Right kidney (tissue), 9 donors: Measurements from ENCODE around the gene RNPS1.

Source experiments
- DNase-seq: peaks from one replicate; pipeline ENCODE4 v3.0.0-alpha.2; 2016
- long read RNA-seq, 8 donors: transcript quantifications; one replicate each; lab custom pipeline, GENCODE V29; 2026

The RNPS1 gene, protein sequence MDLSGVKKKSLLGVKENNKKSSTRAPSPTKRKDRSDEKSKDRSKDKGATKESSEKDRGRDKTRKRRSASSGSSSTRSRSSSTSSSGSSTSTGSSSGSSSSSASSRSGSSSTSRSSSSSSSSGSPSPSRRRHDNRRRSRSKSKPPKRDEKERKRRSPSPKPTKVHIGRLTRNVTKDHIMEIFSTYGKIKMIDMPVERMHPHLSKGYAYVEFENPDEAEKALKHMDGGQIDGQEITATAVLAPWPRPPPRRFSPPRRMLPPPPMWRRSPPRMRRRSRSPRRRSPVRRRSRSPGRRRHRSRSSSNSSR
- long read RNA-seq, donor 1, transcript RNPS1-202 (8 exons, 2,241 nt) = major isoform, 28 of 117 reads
- long read RNA-seq, donor 1, transcript RNPS1-220 (7 exons, 2,037 nt) = minor isoform, 24 of 117 reads
- long read RNA-seq, donor 1, transcript RNPS1-219 (6 exons, 1,685 nt) = minor isoform, 10 of 117 reads
- long read RNA-seq, donor 1, transcript RNPS1-217 (7 exons, 1,514 nt) = minor isoform, 11 of 117 reads
- long read RNA-seq, donor 1, partial matches to known transcripts = 28 of 117 reads
- long read RNA-seq, donor 1, other reads (novel, unspliced or antisense) = 0 of 117 reads
- long read RNA-seq, donor 2, transcript RNPS1-202 (8 exons, 2,241 nt) = minor isoform, 15 of 76 reads
- long read RNA-seq, donor 2, transcript RNPS1-217 (7 exons, 1,514 nt) = minor isoform, 9 of 76 reads
- long read RNA-seq, donor 2, transcript RNPS1-219 (6 exons, 1,685 nt) = minor isoform, 5 of 76 reads
- long read RNA-seq, donor 2, transcript RNPS1-220 (7 exons, 2,037 nt) = major isoform, 19 of 76 reads
- long read RNA-seq, donor 2, partial matches to known transcripts = 19 of 76 reads
- long read RNA-seq, donor 2, other reads (novel, unspliced or antisense) = 0 of 76 reads
- long read RNA-seq, donor 3, transcript RNPS1-217 (7 exons, 1,514 nt) = minor isoform, 5 of 55 reads
- long read RNA-seq, donor 3, transcript RNPS1-219 (6 exons, 1,685 nt) = minor isoform, 8 of 55 reads
- long read RNA-seq, donor 3, transcript RNPS1-202 (8 exons, 2,241 nt) = major isoform, 22 of 55 reads
- long read RNA-seq, donor 3, transcript RNPS1-220 (7 exons, 2,037 nt) = minor isoform, 9 of 55 reads
- long read RNA-seq, donor 3, partial matches to known transcripts = 0 of 55 reads
- long read RNA-seq, donor 3, other reads (novel, unspliced or antisense) = 0 of 55 reads
- long read RNA-seq, donor 4, transcript RNPS1-220 (7 exons, 2,037 nt) = minor isoform, 18 of 112 reads
- long read RNA-seq, donor 4, transcript RNPS1-221 (1 exons, 1,826 nt) = minor isoform, 9 of 112 reads
- long read RNA-seq, donor 4, transcript RNPS1-202 (8 exons, 2,241 nt) = major isoform, 20 of 112 reads
- long read RNA-seq, donor 4, transcript RNPS1-219 (6 exons, 1,685 nt) = minor isoform, 9 of 112 reads
- long read RNA-seq, donor 4, partial matches to known transcripts = 38 of 112 reads
- long read RNA-seq, donor 4, other reads (novel, unspliced or antisense) = 0 of 112 reads
- long read RNA-seq, donor 5, transcript RNPS1-202 (8 exons, 2,241 nt) = major isoform, 46 of 110 reads
- long read RNA-seq, donor 5, transcript RNPS1-220 (7 exons, 2,037 nt) = minor isoform, 32 of 110 reads
- long read RNA-seq, donor 5, transcript RNPS1-206 (2 exons, 2,223 nt) = minor isoform, 6 of 110 reads
- long read RNA-seq, donor 5, transcript RNPS1-203 (8 exons, 2,069 nt) = minor isoform, 8 of 110 reads
- long read RNA-seq, donor 5, partial matches to known transcripts = 5 of 110 reads
- long read RNA-seq, donor 5, other reads (novel, unspliced or antisense) = 0 of 110 reads
- long read RNA-seq, donor 6, transcript RNPS1-219 (6 exons, 1,685 nt) = minor isoform, 8 of 108 reads
- long read RNA-seq, donor 6, transcript RNPS1-217 (7 exons, 1,514 nt) = minor isoform, 8 of 108 reads
- long read RNA-seq, donor 6, transcript RNPS1-202 (8 exons, 2,241 nt) = minor isoform, 22 of 108 reads
- long read RNA-seq, donor 6, transcript RNPS1-220 (7 exons, 2,037 nt) = major isoform, 24 of 108 reads
- long read RNA-seq, donor 6, partial matches to known transcripts = 34 of 108 reads
- long read RNA-seq, donor 6, other reads (novel, unspliced or antisense) = 0 of 108 reads
- long read RNA-seq, donor 7 = 0 reads
- long read RNA-seq, donor 8, transcript RNPS1-219 (6 exons, 1,685 nt) = minor isoform, 8 of 85 reads
- long read RNA-seq, donor 8, transcript RNPS1-217 (7 exons, 1,514 nt) = minor isoform, 10 of 85 reads
- long read RNA-seq, donor 8, transcript RNPS1-202 (8 exons, 2,241 nt) = minor isoform, 21 of 85 reads
- long read RNA-seq, donor 8, transcript RNPS1-220 (7 exons, 2,037 nt) = major isoform, 25 of 85 reads
- long read RNA-seq, donor 8, partial matches to known transcripts = 11 of 85 reads
- long read RNA-seq, donor 8, other reads (novel, unspliced or antisense) = 0 of 85 reads

DNA sequence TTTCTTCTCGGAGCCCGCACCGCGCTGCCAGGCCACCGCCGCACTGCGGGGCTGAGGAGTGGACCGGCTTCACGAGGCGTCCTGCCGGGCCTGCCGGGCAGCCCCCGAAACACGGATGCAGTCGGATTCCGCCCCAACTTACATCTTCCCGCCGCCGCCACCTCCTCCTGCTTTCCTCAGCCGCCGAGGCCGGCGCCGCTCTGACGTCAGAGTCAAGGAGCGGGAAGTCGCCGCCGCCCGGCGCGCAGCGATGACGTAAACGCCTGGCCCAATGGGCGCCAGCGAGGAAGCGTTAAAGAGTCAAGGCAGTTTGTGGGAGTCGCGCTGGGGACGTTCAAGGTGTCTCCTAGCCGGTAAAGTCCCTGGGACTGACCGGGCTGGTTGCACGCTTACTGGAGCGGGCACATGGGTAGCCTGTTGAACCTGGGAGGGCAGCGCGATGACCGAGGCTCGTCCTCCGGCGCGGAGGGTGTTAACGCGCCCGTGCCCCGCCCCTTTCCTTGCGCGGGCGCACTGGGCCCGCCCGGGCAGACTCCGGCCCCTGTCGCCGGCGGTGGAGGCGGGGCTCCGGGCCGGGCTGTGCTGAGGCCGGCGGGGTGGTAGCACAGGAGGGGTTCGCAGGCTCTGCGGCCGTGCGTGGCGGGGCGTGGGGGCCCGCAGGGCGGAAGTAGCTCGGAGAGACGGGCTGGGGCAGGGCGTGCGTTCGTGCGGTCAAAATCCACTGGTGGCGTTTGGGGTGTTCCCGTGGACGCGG, at the start of gene RNPS1:
Gene RNPS1, minus strand, starts transcription at position 214 of the 754 bp plus-strand sequence. CDS start 3,483 bp downstream, outside the sequence.
- DNase-seq = peak; percentile 100

DNA sequence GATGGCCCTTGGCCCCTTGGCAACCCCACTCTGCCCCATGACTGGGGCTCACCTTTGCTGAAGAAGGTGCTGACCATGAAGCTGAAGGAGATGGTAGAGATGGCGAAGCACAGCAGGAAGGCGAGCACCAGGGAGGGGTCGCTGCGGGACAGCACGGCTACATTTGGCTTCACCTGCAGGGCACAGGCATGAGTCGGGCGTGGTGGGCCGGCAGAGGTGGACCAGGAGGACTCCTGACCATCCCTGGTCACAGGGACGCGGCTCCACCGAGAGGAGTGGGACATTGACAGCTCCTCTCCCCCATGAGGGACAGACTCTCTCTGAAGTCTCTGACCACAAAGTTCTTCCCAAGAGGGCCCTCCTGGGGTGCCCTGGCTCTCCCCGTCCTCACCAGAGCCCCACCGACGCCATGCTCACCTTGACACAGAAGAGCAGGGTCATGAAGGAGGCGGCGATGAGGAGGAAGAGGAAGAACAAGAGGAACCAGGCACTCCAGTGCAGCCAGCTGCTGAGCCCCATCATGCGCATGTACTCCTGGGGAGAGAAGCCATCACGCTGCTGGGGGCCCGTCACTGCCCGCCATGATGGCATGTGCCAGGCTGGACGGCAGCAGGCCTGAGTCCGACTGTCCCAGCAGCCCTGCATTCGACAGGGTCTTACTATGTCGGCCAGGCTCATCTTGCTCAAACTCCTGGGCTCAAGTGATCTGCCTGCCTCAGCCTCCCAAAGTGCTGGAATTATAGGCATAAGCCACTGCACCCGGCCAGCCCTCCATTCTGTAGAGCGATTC, 49.5 kb upstream of the RNPS1 start:
- DNase-seq = no peak

DNA sequence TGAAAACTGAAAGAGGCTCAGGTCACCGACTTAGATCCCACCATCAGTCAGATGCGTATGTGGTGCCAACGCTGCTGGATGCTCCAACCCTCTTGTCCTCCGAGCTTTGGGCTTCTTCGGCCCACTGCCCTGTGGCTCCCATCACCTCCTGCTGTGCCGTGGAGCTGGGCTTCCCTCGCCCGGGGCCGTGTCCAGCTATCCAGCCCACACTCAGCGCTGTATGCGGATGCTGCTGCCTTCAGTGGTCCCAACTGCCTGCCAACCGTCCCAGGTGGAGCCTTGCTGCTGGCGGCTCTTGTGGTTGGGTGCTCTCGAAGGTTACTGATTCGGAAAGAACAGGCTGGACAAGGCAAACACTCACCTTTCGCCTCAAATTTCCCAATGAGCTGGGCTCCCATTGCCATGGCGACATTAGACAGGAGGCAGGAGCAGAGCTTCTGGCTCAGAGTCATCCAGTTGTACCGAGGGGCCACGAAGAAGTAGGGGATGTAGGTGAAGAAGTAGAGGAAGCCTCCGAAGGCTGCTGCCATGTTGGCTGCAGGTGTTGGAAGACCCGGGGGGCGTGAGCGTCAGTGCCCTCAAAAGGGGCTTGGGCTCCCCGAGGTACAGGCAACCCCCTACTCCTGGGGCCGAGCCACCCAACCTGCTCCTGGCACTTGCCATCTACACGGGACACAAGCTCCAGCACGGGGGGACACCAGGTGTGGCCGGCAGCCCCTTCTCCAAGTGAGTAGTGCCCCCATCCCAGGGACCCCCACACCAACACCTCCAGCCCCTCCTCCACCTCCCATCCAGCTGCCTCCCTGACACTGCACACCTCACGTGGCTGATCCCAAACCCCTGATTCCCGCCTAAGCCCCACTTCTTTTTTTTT, 40.4 kb upstream of the RNPS1 start:
- DNase-seq = no peak

DNA sequence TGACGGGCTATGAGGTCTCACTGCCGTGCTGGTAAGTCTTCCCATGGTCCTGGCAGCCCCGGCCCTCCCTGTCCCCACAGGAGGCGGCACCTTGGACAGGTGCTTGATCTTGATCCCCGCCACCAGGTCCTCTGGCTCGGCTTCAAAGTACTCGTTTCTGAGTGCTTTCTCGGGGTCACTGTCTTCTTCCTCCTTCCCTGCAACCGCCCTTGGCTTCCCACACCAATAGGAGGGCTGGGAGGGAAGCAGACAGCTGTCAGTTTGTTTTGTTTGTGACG, 31.9 kb upstream of the RNPS1 start:
- no peak for DNase-seq

DNA sequence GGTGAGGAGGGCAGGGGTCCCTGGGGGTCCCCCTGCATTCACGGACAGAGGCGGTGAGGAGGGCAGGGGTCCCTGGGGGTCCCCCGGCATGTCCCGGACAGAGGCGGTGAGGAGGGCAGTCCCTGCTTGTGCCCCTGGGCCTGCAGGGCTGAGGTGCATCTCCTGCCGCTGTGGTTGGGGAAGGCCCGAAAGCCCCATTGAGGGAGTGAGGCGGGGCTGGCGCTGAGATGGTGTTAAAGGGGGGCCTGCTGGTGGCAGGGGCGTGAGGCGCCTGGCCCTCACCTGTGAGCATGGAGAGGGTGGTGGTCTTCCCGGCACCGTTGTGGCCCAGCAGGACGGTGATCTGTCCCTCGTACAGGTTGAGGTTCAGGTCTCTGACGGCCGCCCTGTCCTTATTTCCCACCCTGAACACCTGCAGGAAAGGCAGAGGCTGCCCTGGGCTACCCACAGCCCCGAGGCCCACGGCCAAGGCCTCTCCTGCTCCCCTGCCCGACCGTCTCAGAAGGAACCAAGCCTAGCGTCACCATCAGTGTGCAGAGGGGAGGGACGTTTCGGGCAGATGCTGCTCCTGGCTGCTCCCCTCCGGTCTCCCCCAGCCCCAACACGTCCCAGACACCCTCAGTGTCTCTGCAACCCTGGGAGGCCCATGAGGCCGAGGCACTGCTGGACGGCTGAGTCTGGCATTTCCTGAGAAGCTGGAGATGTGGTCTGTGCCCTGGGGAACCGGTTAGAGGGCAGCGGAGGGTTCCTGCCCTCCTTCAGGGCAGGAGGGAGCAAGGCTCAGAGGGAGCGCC, 31.4 kb upstream of the RNPS1 start:
- DNase-seq = no peak

DNA sequence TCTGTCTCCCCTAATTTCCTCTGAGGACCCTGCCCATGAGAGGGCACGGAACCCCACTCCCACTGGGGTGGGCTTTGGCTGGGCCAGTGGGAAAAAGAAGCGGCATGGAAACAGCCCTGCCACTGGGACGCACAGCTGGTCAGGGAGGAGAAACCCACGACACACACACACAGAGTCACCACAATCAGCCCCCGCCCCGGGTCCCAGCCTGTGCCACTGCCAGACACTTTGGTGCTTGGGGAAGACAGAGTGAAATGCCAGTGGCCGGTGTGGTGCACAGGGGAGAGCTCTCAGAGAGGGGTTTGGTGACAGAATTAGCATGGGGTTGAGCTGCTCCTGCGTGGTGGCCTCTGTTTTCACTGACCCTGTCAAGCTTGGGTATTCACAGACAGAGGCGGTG, 30.7 kb upstream of the RNPS1 start:
- no peak for DNase-seq

DNA sequence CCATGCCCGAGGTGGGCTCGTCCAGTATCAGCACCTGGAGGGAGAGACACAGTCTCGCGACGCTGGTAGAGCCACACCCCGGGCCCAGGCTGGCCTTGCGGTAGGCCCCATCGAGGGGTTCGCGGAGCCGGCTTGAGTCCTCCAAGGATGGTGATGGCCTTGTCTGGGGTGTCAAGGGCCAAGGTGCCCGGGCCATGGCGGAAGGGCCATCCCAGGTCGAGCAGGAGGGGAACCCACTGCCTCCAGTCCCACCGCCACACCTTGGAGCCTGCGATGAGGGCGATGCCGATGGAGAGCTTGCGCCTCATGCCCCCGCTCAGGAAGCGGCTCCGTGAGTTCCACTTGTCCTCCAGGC, 29.6 kb upstream of the RNPS1 start:
- no peak for DNase-seq

DNA sequence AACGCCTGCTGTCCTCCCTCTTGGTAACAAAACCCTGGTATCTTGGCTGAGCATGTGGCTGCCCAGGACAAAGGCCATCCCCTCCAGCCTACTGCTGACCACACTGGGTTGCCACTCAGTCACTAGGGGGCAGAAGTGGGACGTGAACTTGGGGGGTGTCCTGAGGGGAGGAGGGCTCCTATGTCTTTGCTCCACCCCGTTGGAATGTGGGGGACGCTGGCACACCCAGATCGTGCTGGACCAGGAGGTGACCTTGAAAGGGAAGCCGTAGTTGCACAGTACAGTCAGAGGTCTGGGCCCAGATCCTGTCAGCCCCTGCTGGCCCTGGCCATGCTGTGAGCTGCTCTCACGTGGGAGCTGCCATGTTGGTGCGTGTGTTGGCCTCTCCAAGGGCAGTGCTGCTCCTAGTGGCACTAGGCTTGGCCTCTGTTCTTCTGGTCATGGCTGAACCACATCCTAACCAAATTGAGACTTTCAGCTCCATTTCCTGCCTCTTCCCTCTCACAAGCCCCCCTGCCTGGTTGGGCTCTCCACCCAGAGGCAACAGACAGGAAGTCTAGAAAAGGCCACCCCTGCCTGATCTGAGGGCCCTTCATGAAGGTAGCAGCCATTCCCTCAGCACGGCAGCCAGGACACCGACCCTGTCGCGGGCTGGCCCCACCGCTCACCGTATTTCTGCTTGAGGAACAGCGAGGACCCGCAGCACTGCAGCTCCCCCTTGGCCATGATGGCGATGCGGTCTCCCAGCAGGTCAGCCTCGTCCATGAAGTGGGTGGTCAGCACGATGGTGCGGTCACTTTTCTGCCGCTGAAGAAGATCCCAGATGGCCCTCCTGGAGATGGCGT, 29.0 kb upstream of the RNPS1 start:
- DNase-seq = no peak

DNA sequence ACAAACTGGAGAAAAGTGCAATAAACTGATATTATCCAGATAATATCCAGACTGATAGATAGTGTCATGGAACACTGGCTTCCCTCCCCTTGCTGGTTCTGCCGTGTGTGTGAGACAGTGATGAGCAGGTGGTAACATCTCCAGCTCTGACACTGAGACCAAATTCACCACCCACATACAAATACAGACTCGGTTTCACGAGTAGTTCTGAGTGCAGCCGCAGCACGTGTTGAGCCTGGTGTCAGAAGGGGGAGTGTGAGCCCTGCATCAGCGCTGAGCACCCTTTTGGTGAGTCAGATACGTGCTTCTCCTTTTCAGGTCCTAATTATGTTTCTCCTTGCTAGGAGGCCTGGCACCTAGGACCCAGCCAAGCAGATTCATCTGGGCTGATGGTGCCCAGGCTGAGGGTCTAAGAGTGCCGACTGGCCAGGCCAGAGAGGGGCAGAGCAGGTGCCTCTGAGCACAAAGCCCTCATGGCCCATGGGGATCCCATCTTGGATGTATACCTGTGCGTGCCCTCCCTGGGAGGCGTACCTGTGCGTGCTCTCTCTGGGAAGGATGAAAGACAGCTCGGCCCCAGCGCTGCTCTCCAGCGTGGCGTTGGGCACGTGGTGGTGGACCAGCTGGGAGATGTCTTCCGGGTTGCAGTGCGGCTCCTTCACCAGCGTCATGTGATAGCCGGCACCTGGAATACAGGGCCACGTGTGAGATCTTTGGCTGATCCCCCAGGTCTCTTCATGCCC, 27.3 kb upstream of the RNPS1 start:
- no peak for DNase-seq

DNA sequence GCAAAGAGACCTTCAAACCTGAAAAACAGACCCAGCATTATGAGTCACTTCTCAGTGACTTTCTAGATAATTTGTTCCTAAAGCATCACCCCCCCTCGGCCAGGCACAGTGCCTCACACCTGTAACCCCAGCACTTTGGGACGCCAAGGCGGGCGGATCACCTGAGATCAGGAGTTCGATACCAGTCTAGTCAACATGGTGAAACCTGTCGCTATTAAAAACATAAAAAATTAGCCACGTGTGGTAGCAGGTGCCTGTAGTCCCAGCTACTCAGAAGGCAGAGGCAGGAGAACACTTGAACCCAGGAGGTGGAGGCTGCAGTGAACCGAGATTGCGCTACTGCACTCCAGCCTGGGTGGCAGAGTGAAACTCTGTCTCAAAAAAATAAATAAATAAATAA, 24.3 kb upstream of the RNPS1 start:
- DNase-seq = no peak

DNA sequence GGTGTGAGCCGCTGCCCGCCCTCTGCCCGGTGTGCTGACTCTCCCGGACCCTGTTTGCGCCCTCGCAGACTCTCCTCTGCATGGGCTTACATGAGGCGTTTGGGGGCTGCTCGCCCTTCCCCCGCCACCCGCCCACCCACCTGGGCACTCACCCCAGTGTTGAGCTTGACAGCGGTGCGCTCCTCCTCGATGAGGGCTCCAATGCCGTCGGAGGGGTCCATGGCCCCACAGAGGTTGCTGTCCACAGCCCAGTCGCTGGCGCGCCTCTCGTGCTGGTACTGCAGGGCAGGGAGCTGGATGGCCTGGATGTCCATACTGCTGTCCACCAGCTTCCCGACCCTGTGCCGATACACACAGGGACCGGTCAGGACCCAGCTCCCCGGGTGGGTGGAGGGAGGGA, 21.4 kb upstream of the RNPS1 start:
- DNase-seq = no peak

DNA sequence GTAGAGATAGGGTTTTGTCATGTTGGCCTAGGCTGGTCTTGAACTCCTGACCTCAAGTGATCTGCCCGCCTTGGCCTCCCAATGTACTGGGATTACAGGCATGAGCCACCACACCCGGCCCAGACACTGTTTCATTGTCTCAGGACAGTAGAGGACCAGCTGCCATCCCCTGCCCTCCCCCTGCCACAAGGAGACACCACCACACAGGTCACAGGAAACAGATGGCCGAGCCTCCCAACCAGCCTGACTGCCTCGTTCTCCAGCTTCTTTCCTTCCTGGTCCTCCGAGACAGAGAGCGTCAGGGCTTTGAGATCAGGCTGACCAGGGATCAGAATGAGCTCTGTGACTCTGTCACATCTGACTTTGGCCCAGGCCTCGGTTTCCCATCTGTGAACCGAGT, 20.8 kb upstream of the RNPS1 start:
- DNase-seq = no peak

DNA sequence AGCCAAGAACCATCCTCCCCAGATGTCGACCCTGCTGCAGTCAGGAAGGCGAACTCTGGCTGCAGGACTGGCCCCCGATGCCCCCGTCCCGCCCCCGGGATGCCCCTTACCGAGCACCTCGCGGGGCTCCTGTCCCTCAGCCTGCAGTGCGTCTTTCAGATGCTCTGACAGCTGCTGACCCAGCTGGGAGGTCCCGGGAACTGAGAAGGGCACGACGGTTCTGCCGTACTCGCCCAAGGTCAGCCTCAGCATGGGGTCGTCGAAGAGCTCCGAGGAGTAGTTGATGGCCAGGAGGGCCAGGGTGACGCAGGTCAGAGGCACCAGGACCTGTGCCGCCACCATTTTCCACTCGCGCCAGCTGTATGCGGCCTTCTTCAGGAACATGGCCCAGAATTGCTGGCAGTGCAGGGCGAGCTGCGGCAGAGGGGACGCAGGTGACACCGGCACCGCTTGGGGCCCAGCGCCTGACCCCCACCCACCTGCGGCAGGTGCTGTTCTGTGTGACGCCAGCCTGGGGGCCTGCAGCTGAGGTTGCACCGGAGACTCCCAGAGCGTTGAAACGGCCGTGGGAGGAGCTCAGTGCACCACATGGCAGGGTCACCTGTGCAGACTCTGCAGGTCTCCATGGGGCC, 20.1 kb upstream of the RNPS1 start:
- DNase-seq = no peak

DNA sequence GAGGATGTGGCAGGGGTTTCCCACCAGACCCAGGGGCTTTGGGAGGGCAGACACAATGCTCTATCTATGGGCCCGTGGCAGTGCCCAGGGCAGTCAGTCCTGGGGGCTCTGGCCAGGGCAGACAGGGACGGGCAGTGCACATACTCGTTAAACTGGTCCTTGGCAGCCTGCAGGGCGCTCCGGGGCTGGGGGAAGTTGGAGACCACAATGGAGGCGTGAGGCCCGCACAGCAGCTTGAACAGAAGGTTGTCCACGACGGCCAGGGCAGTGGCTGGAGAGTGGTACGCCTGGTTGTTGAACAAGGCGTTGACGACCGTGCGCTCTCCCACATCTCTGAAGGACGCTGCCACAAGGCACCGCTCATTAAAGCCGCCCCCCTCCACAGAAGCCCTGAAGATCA, 18.6 kb upstream of the RNPS1 start:
- no peak for DNase-seq

DNA sequence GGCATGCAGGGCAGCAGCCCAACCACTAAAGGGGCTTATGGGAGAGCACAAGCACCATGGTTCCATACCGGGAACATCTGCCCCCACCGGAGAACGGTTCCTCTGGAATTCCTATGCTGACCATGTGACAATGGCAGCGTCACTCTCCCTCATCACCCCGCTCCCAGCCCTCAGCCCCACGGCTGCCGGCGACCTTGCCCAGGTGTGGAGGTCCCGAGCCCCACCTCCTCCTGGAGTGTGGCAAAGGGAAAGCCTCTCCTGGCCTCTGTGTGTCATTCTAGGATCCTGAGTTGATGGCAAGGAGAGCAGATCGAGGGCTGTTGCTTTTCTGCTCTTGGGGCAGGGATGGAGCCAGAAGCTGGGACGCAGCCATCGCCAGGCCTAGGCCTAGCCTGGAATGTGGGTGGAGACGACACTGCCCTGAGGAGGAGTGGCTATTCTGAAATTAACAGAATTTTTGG, 17.8 kb upstream of the RNPS1 start:
- no peak for DNase-seq
